BLaER1 (cell line): Measurements from ENCODE around the gene PIAS4.
"Not testable (repeated sequence)": the region's sequence is repeated elsewhere in the genome, so short reads cannot be mapped to it uniquely, and the experiment has no call there.

Source experiments
- H3K27ac ChIP-seq: shearing (Covaris generic); formaldehyde crosslinking; 2 replicates; pipeline ENCODE4 v1.8.1; 2022
- H3K27me3 ChIP-seq: shearing (Covaris generic); formaldehyde crosslinking; 2 replicates; pipeline ENCODE4 v1.8.1; 2022
- H3K36me3 ChIP-seq: shearing (Covaris generic); formaldehyde crosslinking; 2 replicates; pipeline ENCODE4 v1.8.1; 2022
- H3K4me1 ChIP-seq: shearing (Covaris generic); formaldehyde crosslinking; 2 replicates; pipeline ENCODE4 v1.8.1; 2022
- H3K4me2 ChIP-seq: shearing (Covaris generic); formaldehyde crosslinking; 2 replicates; pipeline ENCODE4 v1.8.1; 2022
- H3K4me3 ChIP-seq: shearing (Covaris generic); formaldehyde crosslinking; 2 replicates; pipeline ENCODE4 v1.8.1; 2022
- H3K9ac ChIP-seq: shearing (Covaris generic); formaldehyde crosslinking; 2 replicates; pipeline ENCODE4 v1.8.1; 2022
- H3K9me3 ChIP-seq: shearing (Covaris generic); formaldehyde crosslinking; 2 replicates; pipeline ENCODE4 v1.8.1; 2022
- H4K20me1 ChIP-seq: shearing (Covaris generic); formaldehyde crosslinking; 2 replicates; pipeline ENCODE4 v1.8.1; 2022
- Cebpa-rat ChIP-seq: shearing (Covaris generic); IDR thresholded peaks from 2 replicates; pipeline ENCODE4 v1.8.1; 2022

The PIAS4 gene

GRCh38 chr19:4007836-4008539 is 452 bp downstream of the PIAS4 start:
- peak overlapping the region; percentile 84 for H3K9ac ChIP-seq
- no peaks in the 10 kb centered on the region for H3K9me3 ChIP-seq
- peak overlapping the region; percentile 86 for H3K27ac ChIP-seq
- H3K4me2 ChIP-seq, result peak overlapping the region; percentile 99
- H3K36me3 ChIP-seq, result peaks cover 32% of the 10 kb centered on the region
- TF ChIP-seq Cebpa-rat, result no peak
- H4K20me1 ChIP-seq, result peaks cover 49% of the 10 kb centered on the region
- H3K4me3 ChIP-seq, result peak overlapping the region; percentile 91
- H3K4me1 ChIP-seq, result peaks cover 39% of the 10 kb centered on the region
- H3K27me3 ChIP-seq, result no peaks in the 10 kb centered on the region

GRCh38 chr19:4009990-4010807 is 2.7 kb downstream of the PIAS4 start:
- peaks cover 71% of the 10 kb centered on the region for H4K20me1 ChIP-seq
- no peak overlapping the region for H3K27ac ChIP-seq
- peaks cover 55% of the 10 kb centered on the region for H3K36me3 ChIP-seq
- H3K4me3 ChIP-seq, result no peak overlapping the region
- TF ChIP-seq Cebpa-rat, result no peak
- no peaks in the 10 kb centered on the region for H3K9me3 ChIP-seq
- H3K27me3 ChIP-seq, result no peaks in the 10 kb centered on the region
- H3K4me1 ChIP-seq, result peaks cover 50% of the 10 kb centered on the region
- no peak overlapping the region for H3K4me2 ChIP-seq
- peak overlapping the region; percentile 84 for H3K9ac ChIP-seq

GRCh38 chr19:4010808-4011110 is 3.2 kb downstream of the PIAS4 start:
- no peaks in the 10 kb centered on the region for H3K9me3 ChIP-seq
- H3K4me3 ChIP-seq, result no peak overlapping the region

GRCh38 chr19:4011430-4011829 is 3.9 kb downstream of the PIAS4 start:
- Histone ChIP-seq H3K36me3 (peaks cover 67% of the 10 kb centered on the region), H3K4me1 (peaks cover 48% of the 10 kb centered on the region), H3K9ac (peak overlapping the region; percentile 84; the same call in 1 of the 2 replicates), H4K20me1 (peaks cover 83% of the 10 kb centered on the region)
- H3K27me3 ChIP-seq, H3K9me3 ChIP-seq, H3K4me2 ChIP-seq, H3K27ac ChIP-seq, H3K4me3 ChIP-seq: not testable (repeated sequence)

More at GRCh38 chr19:4010808-4011110, 3.2 kb downstream of the PIAS4 start:
- Histone ChIP-seq H3K9ac (peak overlapping the region; percentile 84; the same call in 1 of the 2 replicates), H4K20me1 (peaks cover 77% of the 10 kb centered on the region), H3K4me2 (no peak overlapping the region), H3K27ac (no peak overlapping the region), H3K27me3 (no peaks in the 10 kb centered on the region), H3K36me3 (peaks cover 60% of the 10 kb centered on the region), H3K4me1 (peaks cover 54% of the 10 kb centered on the region)
- TF ChIP-seq Cebpa-rat, result no peak

- H3K9ac ChIP-seq, result no peak overlapping the region
- H3K4me3 ChIP-seq, result no peak overlapping the region
- H3K9me3 ChIP-seq, result no peaks in the 10 kb centered on the region
- H4K20me1 ChIP-seq, result peaks cover 92% of the 10 kb centered on the region
- H3K27ac ChIP-seq, result no peak overlapping the region
- TF ChIP-seq Cebpa-rat, result no peak
- H3K36me3 ChIP-seq, result peaks cover 76% of the 10 kb centered on the region
- H3K4me1 ChIP-seq, result peaks cover 44% of the 10 kb centered on the region
- H3K27me3 ChIP-seq, result no peaks in the 10 kb centered on the region
- no peak overlapping the region for H3K4me2 ChIP-seq
These were observed 4.8 kb downstream of the PIAS4 start for GRCh38 chr19:4012092-4012974.

- H3K27me3 ChIP-seq, result no peaks in the 10 kb centered on the region
- no peak for TF ChIP-seq Cebpa-rat
- peaks cover 45% of the 10 kb centered on the region for H3K4me1 ChIP-seq
- H3K4me2 ChIP-seq, result no peak overlapping the region
- peaks cover 84% of the 10 kb centered on the region for H3K36me3 ChIP-seq
- no peak overlapping the region for H3K27ac ChIP-seq
- H3K4me3 ChIP-seq, result no peak overlapping the region
- peaks cover 98% of the 10 kb centered on the region for H4K20me1 ChIP-seq
- H3K9me3 ChIP-seq, result no peaks in the 10 kb centered on the region
- no peak overlapping the region for H3K9ac ChIP-seq
These were observed 5.6 kb downstream of the PIAS4 start for GRCh38 chr19:4012975-4013634.

GRCh38 chr19:4013886-4014540 is 6.5 kb downstream of the PIAS4 start:
- Histone ChIP-seq H3K27ac (no peak overlapping the region), H3K27me3 (no peaks in the 10 kb centered on the region), H3K4me2 (0 out of 2 replicates have a peak overlapping the region, but pooled peaks have one; percentile 61), H3K4me3 (no peak overlapping the region), H4K20me1 (peaks cover 98% of the 10 kb centered on the region), H3K36me3 (peaks cover 93% of the 10 kb centered on the region), H3K4me1 (peaks cover 46% of the 10 kb centered on the region), H3K9me3 (no peaks in the 10 kb centered on the region), H3K9ac (no peak overlapping the region)
- TF ChIP-seq Cebpa-rat, result no peak

GRCh38 chr19:4014541-4015491 is 7.3 kb downstream of the PIAS4 start:
- TF ChIP-seq Cebpa-rat, result no peak
- no peak overlapping the region for H3K4me3 ChIP-seq
- H3K9me3 ChIP-seq, result no peaks in the 10 kb centered on the region
- no peaks in the 10 kb centered on the region for H3K27me3 ChIP-seq
- peaks cover 94% of the 10 kb centered on the region for H3K36me3 ChIP-seq
- peaks cover 98% of the 10 kb centered on the region for H4K20me1 ChIP-seq
- peaks cover 46% of the 10 kb centered on the region for H3K4me1 ChIP-seq
- peak overlapping the region; percentile 24; the same call in 1 of the 2 replicates for H3K9ac ChIP-seq
- peak overlapping the region; percentile 61 for H3K4me2 ChIP-seq
- peak overlapping the region; percentile 62 for H3K27ac ChIP-seq
